NCI-H345 treated with DMSO at 0.1 percent for 48 hours (cell line): ENCODE data around the gene TCF23.
"Not testable (repeated sequence)": the region's sequence is repeated elsewhere in the genome, so short reads cannot be mapped to it uniquely, and the experiment has no call there.

Experiments used
- DNase-seq: peaks from one replicate; lab custom pipeline; 2025; ENCODE audit not compliant: unreplicated experiment; lab: John Stamatoyannopoulos, UW

TCF23 gene

GRCh38 chr2:27154488-27154887 lies 5.7 kb downstream of the TCF23 start:
- no peak for DNase-seq

- no peak for DNase-seq
Measured at GRCh38 chr2:27155069-27155520, 6.3 kb downstream of the TCF23 start.

GRCh38 chr2:27158468-27158867 lies 9.7 kb downstream of the TCF23 start:
- no peak for DNase-seq

GRCh38 chr2:27159271-27159670 lies 10.5 kb downstream of the TCF23 start:
- no peak for DNase-seq

- no peak for DNase-seq
Measured at GRCh38 chr2:27160191-27160590, 11.4 kb downstream of the TCF23 start.

GRCh38 chr2:27162151-27163121 lies 13.6 kb downstream of the TCF23 start:
- no peak for DNase-seq

GRCh38 chr2:27164960-27165763 lies 16.4 kb downstream of the TCF23 start:
- no peak for DNase-seq

- no peak for DNase-seq
Measured at GRCh38 chr2:27170581-27171337, 22.0 kb downstream of the TCF23 start.

- DNase-seq: no peak
Measured at GRCh38 chr2:27171351-27171848, 22.6 kb downstream of the TCF23 start.

- no peak for DNase-seq
Measured at GRCh38 chr2:27174638-27175037, 25.8 kb downstream of the TCF23 start.

GRCh38 chr2:27175330-27175729 lies 26.5 kb downstream of the TCF23 start:
- DNase-seq: no peak

- not testable (repeated sequence) for DNase-seq
Measured at GRCh38 chr2:27175781-27176180, 27.0 kb downstream of the TCF23 start.

- DNase-seq: no peak
Measured at GRCh38 chr2:27177441-27178351, 28.9 kb downstream of the TCF23 start.

- no peak for DNase-seq
Measured at GRCh38 chr2:27178469-27178868, 29.7 kb downstream of the TCF23 start.

- DNase-seq: no peak
Measured at GRCh38 chr2:27179344-27180000, 30.7 kb downstream of the TCF23 start.

GRCh38 chr2:27182346-27182745 lies 33.5 kb downstream of the TCF23 start:
- DNase-seq: no peak

GRCh38 chr2:27184115-27184514 lies 35.3 kb downstream of the TCF23 start:
- DNase-seq: no peak

- DNase-seq: no peak
Measured at GRCh38 chr2:27185331-27186026, 36.7 kb downstream of the TCF23 start.
